HG02973 (cell line): Measurements from ENCODE around the gene KIAA0586.
"Not testable (repeated sequence)": the region's sequence is repeated elsewhere in the genome, so short reads cannot be mapped to it uniquely, and the experiment has no call there.

ENCODE experiments used
- ATAC-seq: cut with Tn5 transposase; IDR thresholded peaks from one replicate; pipeline ENCODE4 v1.9.1; 2021; ENCODE audit warnings: moderate library complexity; ENCODE audit not compliant: unreplicated experiment

KIAA0586 gene

DNA sequence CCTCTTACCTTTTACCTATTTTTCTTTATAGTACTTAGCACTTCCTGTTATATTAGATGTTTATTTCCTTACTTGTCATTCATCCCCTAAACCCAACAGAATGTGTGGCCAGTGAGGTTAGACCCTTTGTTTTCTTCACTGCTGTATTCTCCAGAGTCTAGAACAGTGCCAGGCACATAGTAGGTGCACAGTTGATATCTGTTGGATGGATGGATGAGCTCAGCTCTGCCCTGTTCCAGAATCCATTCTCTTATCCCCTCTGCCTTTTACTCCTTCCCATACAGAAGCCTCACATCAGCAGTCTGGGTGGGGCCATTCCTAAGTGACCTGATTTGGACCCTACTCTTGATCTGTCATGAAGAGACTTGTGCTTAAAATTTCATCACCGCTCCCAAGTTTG is 115.7 kb downstream of the KIAA0586 start:
- ATAC-seq, result no peak

DNA sequence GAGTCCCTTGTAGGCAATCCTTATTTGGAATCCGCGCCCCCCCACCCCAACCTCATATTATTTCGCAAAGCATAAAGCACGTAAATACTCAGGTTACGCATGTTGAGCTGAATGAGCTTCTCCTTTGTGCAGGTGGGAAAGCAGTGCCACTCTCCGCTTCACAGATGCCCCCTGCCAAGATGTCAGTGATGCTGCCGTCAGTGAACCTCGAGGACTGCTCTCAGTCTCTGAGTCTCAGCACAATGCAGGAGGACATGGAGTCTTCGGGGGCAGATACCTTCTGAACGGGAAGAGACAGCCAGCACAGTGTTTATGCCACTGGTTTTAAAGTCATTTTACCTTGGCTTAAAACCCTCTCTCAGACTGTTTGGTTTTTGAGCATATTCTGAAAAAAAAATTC is 120.1 kb downstream of the KIAA0586 start:
- ATAC-seq, result no peak

DNA sequence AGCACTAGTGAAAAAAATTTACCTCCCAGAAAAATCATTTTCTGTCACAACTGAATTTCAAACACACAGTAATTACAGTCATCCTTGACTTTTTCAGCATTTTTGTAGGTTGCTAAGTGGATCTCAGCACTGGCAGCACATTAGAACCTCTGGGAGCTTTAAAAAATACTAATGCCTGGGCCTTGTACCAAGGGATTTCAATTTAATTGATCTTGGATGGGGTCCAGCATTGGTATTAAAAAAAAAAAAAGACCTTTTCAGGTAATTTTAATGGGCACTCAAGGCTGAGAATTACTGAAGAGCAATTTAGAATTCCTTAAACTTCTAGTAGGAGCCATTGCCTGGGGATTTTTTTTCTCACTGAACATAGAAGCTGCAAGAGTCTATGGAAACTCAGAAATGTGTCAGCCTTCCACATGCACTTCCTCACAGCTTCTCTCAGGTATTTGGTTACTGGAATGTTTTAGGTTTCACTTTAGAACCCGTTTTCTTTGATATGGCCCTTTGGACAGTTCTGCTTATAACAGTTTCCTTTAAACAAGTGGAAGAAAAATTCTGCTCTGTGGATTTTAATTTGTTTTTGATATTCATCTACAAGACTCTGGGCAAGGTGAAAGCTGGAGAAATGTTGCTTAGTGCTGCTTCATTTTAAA is 121.7 kb downstream of the KIAA0586 start:
- no peak for ATAC-seq

DNA sequence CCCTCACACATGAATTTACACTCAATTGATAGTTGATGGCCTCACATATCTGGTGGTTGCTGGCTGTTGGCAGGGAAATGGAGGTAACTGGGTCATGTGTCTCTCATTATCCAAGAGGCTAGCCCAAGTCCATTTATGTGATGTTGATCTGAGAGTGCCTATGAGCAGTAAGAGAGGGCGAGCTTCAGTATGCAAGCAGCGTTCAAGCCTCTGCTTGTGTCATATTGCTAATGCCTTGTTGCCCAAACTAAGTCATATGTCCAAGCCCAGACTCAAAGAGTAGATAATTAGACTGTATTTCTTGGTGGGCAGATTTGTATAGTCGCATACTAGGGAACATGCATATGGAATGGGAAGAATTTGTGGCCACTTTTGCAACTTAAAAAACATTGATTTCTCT is 126.4 kb downstream of the KIAA0586 start:
- ATAC-seq, result no peak

DNA sequence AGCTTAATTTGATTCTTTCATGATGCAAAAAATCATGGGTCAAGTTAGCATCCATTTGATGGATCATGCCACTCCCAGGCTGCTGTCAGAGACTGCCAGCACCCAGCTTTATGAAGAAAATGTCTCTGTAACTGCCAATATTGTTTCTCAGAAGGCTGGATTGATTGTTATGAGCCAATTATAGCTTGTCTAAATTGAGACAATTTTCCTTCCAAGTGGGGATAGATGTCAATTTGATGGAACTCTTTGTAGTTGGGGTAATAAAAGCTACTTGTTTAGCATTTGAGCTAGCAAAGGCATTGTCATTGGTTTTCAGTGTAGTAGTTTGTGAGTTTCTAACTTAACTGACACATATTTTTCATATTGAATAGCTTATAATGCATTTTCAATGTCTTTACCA is 128.1 kb downstream of the KIAA0586 start:
- no peak for ATAC-seq

DNA sequence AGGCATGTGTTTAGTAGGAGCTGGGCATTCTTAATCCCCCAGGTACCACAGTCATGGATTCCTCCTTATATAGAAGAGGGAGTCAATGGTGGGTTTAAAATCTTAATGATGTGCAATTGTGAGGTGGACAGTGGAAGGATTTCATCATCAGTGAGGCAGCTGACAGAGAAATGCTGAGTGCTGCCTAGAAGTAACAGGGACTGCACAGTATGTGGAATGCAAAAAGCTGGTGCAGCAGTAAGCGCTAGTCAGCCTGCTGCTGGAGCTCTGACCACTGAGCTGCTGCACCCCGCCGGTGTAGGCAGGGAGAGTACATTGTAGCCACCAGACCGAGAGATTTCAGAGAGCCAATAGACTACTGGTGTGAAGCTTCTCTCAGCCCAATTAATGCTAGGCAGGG is 129.7 kb downstream of the KIAA0586 start:
- no peak for ATAC-seq

DNA sequence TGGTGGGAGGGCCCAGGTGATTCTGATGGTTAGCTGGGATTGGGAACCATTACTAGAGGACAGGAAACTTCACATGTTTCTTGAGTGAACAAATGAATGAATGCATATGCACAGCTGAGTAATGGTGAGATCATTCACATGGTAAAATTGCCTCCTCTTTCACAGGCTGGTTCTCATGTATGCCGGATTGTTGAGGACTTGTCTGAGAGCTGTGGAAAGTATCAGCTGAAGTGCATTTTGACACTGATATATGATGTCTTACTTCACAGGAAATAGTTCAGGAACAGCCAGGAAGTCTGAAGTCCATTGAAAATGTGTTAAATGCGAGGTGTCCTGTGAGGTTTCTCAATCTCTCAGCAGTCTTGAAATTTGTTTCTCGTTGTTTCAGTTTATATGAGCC is 132.7 kb downstream of the KIAA0586 start:
- ATAC-seq, result no peak

DNA sequence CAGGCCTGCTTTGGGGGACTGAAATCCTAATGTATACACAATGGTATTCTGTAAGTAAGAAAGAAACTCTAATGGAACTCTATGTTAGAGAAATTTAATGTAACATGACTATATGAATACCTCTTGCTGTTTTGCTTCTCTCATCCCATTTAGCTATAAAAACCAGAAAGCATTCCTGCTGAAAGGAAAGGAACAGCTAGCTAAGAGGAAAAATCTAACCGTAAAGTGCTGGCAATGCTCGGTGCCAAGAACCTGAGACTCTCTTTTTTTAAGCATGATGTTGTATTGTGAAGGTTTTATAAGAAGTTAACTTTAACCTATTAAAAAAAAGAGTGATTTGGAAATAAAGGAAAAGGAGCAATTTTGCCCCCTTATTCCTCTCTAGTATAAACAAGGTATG is 134.6 kb downstream of the KIAA0586 start:
- ATAC-seq, result no peak

DNA sequence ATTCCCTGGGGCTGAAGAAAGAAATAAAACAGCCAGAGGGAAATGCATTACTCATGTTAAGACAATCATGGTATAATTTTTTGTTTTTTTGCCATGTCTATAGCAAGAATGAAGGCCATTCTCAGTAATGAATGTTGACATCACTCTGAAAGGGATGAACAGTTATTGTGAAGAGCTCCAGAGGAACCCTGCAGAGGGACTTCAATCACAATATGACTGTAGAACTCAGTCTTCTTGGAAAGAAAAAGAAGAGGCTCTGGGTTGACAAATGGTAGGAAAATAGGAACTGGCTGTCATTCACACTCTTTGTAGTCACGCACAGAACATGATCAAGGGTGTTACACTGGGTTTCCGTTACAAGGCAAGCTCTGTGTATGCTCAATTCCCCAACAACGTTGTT is 136.5 kb downstream of the KIAA0586 start:
- ATAC-seq, result no peak

DNA sequence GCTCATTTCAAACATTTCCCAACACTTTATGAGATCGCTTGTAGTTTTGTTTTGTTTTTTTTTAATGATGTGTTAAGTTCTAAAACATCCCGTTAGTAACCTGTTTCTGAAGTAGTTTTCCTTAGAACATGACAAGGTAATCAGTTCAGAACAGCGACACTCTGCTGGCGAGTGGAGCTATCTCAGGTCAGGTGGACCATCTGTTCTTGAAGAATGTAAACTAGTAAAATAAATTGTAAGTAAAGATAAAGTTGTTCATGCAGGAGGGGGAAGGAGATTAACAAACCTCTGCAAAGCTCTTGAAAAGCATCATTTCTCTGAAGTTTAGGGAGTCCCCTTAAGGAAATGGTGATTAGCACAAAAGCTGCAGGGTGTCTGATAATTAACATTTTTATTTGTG is 138.3 kb downstream of the KIAA0586 start:
- no peak for ATAC-seq

DNA sequence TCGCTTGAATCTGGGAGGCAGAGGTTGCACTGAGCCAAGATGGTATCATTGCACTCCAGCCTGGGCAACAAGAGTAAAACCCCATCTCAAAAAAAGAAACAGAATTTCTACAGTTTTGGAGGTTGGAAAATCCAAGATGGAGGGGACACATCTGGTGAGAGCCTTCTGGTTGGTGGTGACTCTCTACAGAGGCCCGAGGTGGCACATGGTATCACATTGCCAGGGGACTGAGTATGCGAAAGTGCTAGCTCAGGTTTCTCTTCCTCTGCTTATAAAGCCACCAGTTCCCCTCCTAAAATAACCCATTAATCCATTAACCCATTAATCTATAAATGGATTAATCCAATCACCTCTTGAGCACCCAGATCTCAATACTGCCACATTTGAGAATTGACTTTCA is 139.5 kb downstream of the KIAA0586 start:
- no peak for ATAC-seq

DNA sequence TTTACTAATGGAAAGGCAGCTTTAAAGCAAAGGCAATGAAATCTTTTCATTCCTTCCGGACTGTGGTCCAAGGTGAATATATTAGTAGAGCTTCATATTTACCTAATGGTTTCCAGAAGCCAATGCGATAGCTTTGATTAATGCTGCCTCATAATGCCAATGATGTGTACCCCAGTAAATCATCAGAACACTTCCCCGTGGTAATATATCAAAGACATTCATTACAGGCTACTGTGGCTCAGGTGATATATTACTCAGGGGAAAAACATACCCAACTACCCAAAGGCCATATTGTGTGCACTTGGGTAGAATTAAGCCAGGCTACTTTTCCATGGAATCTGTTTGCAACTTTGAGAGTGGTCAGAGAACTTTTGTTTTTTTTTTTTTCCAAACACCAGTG is 140.8 kb downstream of the KIAA0586 start:
- ATAC-seq, result no peak

DNA sequence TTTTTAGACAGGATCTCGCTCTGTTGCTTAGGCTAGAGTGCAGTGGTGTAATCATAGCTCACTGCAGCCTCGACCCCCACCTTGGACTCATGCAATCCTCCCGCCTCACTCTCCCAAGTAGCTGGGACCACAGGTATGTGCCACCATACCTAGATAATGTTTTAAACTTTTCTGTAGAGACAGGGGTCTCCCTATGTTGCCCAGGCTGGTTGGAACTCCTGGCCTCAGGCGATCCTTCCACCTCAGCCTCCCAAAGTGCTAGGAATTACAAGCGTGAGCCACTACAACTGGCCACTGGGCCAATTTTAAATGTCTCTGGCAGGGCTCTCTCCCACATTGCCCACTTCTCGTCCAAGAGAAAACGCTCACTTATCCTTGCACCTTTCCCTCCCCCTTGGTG is 143.7 kb downstream of the KIAA0586 start:
- ATAC-seq, result no peak

DNA sequence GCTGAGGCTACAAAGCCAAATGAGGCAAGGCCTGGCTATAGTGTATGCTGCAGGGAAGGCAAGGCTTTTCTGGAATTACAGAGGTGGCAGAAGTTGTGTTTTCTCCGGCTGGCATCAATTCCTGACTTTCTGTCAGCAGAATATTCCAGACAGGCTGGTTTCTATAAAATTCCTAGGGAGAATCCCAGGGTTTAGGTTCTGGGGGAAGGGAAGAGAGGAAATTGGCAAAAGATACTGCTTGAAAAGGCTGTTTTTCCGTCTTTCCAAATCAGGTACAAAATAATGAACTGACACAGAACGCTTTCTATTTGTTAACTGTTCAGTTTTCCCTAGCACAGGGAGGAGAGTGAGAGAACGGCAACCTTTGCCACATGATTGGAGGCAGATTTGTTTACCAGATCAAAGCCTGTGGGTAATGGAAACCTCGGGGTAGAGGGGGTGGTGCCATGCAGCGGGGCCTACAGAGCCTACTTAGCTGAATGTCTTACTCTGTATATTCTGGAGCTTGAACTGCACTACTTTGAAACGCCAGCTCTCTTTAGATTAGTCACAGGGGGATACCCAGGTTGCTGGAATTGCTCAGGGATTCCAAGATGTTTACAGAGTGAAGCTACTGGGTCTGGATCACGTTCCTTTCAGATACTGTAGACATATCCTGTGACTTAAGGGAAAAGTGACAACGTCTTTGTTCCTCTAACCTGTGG is 144.4 kb downstream of the KIAA0586 start:
- ATAC-seq, result no peak

DNA sequence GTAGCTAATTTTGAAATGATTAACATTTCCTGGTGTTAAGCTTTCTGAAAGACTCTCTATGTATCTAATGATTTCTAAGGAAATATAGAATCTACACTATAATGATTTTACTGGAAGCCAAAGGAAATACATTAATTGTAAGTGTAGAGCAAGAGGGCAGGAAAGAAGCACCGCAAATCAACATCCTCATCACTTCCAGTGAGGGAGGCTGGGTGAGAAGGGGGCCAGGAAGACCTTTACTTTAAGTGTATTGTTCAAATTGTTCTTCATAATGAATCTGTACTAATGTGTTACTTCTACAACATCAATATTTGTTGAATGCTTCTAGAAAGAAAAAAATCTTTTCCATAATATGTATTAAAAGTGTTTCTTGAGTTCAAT is 144.9 kb downstream of the KIAA0586 start:
- no peak for ATAC-seq

DNA sequence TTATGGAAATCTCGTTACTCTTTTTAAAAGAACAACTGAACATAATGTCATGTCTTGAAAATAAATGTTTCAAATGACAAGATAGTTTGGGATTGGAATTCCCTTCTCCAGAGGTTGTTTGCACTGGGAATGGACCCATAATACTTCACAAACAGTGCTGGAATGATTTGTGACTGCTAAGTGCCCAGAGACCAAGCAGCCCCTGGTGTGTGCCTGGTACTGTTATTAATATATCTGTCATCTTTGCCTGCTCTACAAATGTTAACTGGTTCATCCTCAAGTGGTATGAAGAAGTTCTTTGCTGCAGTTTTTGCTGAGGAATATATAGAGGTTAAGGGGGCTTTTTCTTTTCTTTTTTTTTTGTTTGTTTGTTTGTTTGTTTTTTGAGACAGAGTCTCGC is 145.3 kb downstream of the KIAA0586 start:
- ATAC-seq, result no peak

DNA sequence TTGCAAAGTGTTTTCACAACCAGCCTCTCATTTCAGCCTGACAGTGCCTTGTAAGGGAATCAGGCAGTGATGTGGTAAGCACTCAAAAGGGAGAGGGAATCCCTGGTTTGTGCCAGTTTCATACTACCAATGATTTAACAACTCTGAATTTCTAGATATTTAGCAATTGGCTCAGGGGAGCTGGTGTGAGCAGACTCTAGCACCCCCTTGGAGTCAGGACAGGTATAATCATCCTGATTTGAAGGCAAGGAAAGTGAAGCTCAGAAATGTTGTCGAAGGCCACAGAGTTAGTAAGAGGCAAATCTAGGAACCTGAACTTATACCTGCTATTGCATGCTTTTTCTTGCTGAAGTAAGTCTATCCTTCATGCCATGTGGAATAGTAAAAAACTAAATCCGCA is 147.1 kb downstream of the KIAA0586 start:
- ATAC-seq, result no peak

DNA sequence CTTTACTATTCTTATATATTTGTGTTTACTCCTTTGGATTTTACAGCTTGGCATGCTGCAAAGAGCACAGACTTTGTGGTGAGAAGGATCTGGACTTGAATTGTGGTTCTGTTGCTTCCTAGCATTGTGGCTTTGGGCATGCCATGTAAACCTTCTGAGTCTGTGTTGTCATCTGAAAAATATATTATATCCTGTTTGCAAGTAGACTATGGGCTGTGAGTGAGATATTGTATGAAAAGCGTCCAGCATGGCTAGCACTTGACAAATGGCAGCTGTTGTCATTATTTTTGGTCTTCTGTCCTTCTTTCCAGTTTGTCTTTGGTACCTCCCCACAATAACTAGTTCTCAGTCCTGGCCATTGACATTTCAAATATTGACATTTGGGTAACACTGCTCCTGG is 148.4 kb downstream of the KIAA0586 start:
- ATAC-seq, result no peak

DNA sequence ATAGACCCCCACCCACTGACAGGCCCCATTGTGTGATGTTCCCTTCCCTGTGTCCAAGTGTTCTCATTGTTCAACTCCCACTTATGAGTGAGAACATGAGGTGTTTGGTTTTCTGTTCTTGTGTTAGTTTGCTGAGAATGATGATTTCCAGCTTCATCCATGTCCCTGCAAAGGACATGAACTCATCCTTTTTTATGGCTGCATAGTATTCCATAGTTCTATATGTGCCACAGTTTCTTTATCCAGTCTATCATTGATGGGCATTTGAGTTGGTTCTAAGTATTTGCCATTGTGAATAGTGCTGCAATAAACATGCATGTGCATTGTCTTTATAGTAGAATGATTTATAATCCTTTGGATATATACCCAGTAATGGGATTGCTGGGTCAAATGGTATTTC is 152.5 kb downstream of the KIAA0586 start:
- not testable (repeated sequence) for ATAC-seq

DNA sequence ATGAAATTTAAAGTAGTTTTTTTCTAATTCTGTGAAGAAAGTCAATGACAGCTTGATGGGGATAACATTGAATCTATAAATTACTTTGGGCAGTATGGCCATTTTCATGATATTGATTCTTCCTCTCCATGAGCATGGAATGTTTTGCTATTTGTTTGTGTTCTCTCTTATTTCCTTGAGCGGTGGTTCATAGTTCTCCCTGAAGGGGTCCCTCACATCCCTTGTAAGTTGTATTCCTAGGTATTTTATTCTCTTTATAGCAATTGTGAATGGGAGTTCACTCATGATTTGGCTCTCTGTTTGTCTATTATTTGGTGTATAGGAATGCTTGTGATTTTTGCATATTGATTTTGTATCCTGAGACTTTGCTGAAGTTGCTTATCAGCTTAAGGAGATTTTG is 153.9 kb downstream of the KIAA0586 start:
- ATAC-seq, result not testable (repeated sequence)

DNA sequence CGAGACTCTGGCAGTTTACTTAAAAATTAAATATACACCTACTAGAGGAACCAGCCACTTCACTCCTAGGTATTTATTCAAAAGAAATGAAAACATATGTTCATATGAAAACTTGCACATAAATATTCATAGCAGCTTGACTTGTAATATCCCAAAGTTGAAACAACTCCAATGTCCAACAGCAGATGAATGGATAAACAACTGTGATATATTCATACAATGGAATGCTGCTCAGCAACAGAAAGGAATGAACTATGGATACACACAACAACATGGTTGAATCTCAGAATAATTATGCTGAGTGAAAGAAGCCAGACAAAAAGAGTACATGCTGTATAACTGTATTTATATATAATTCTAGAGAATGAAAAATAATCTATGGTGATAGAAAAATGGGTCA is 156.9 kb downstream of the KIAA0586 start:
- no peak for ATAC-seq

DNA sequence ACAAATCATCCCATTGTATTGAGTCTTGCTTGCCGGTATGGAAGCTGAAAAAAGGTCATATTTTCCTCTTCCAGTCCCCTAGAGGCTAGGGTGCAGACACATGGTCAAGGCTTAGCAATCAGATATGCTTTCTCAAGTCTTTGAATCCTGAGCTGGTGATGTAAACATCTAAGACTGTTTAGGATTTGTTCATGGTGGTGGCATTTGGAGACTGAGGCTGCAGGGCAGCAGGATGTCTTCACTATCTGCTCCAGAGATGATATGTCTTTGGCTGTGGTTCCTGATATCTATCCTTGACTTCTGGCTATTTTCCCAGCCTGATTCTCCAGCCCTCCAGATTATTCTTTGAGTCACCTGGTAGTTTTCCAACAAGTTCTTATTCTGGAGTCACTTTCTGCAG is 159.8 kb downstream of the KIAA0586 start:
- no peak for ATAC-seq

DNA sequence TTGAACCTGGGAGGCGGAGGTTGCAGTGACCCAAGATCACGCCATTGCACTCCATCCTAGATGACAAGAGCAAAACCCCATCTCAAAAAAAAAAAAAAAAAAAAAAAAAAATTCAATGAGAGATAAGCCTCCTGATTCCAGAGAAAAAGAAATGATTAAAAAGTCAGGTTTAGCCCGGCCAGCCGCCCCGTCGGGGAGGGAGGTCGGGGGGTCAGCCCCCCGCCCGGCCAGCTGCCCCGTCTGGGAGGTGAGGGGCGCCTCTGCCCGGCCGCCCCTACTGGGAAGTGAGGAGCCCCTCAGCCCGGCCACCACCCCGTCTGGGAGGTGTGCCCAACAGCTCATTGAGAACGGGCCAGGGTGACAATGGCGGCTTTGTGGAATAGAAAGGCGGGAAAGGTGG is 160.8 kb downstream of the KIAA0586 start:
- ATAC-seq, result not testable (repeated sequence)
